CD14-positive monocyte (primary cell): ENCODE measurements around the gene PTPN2. TPM values are rescaled to one million over a fixed set of nuclear protein-coding genes. Genes with fewer than 3 reads are reported as not detected.

ENCODE experiments used
- DNase-seq, 3 donors: peaks; one replicate each; pipeline ENCODE4 v3.0.0-alpha.2; 2011 to 2022
- H2AFZ ChIP-seq: 2 replicates; pipeline ENCODE4 v1.6.0; 2012; ENCODE audit warnings: mild to moderate bottlenecking, low read depth, low read length, inconsistent platforms; ENCODE audit not compliant: insufficient read depth, poor library complexity, severe bottlenecking
- H3K27ac ChIP-seq, 2 donors: 1 replicate in 1 of 2; 2 replicates in 1 of 2; pipeline ENCODE4 v1.5.1; 2012 to 2013; ENCODE audit warnings: low read length in 2 of 2, control low read depth in 1 of 2, inconsistent platforms in 1 of 2, low read depth in 1 of 2, mild to moderate bottlenecking in 1 of 2
- H3K27me3 ChIP-seq, 2 donors: one replicate each; pipeline versions ENCODE4 v1.6.0 to v1.6.1; 2011 to 2013; ENCODE audit warnings: low read length in 2 of 2; ENCODE audit not compliant: control insufficient read depth in 2 of 2, insufficient read depth in 2 of 2
- H3K36me3 ChIP-seq, 2 donors: replicated peaks in 1 of 2; 1 replicate in 1 of 2; 2 replicates in 1 of 2; pipeline versions ENCODE4 v1.5.1 to v1.6.1; 2012 to 2013; ENCODE audit warnings: low read length in 2 of 2, control low read depth in 1 of 2, inconsistent platforms in 1 of 2, mild to moderate bottlenecking in 1 of 2; ENCODE audit not compliant: insufficient read depth in 2 of 2, control insufficient read depth in 1 of 2
- H3K4me1 ChIP-seq, 2 donors: 1 replicate in 1 of 2; 2 replicates in 1 of 2; pipeline versions ENCODE4 v1.5.1 to v1.6.1; 2012 to 2013; ENCODE audit warnings: low read length in 2 of 2, control low read depth in 1 of 2, inconsistent platforms in 1 of 2, mild to moderate bottlenecking in 1 of 2, moderate library complexity in 1 of 2; ENCODE audit not compliant: insufficient read depth in 2 of 2, control insufficient read depth in 1 of 2
- H3K4me2 ChIP-seq: replicated peaks from 2 replicates; pipeline ENCODE3; 2012; ENCODE audit warnings: low read length, moderate library complexity, mild to moderate bottlenecking; ENCODE audit not compliant: poor library complexity, severe bottlenecking; ENCODE audit errors: extremely low read depth
- H3K4me3 ChIP-seq, 3 experiments: fragments of 200-600 bp in 1 of 3; sonication (generic) in 1 of 3; replicated peaks in 1 of 3; 1 replicate in 2 of 3; 2 replicates in 1 of 3; pipeline ENCODE4 v1.5.1; 2011 to 2013; ENCODE audit warnings: low read length in 3 of 3, mild to moderate bottlenecking in 3 of 3, control low read depth in 2 of 3, low read depth in 2 of 3, inconsistent platforms in 1 of 3, moderate library complexity in 1 of 3
- H3K79me2 ChIP-seq: 2 replicates; pipeline ENCODE4 v1.6.0; 2012; ENCODE audit warnings: mild to moderate bottlenecking, control low read depth, inconsistent platforms, low read length, moderate library complexity; ENCODE audit not compliant: insufficient read depth
- H3K9ac ChIP-seq: 2 replicates; pipeline ENCODE4 v1.6.0; 2017; ENCODE audit warnings: low read length, mild to moderate bottlenecking; ENCODE audit not compliant: insufficient read depth, poor library complexity, severe bottlenecking
- H3K9me3 ChIP-seq, 2 donors: replicated peaks in 1 of 2; 1 replicate in 1 of 2; 2 replicates in 1 of 2; pipeline versions ENCODE4 v1.5.1 to v1.6.1; 2012 to 2013; ENCODE audit warnings: low read length in 2 of 2, control low read depth in 1 of 2; ENCODE audit not compliant: control insufficient read depth in 1 of 2, insufficient read depth in 1 of 2
- H4K20me1 ChIP-seq: 2 replicates; pipeline ENCODE4 v1.6.0; 2012; ENCODE audit warnings: mild to moderate bottlenecking, low read length, control low read depth, moderate library complexity; ENCODE audit not compliant: insufficient read depth
- H3K27ac Mint-ChIP-seq, 7 donors: one replicate each; pipeline ENCODE4 v1.8.0; 2020; ENCODE audit warnings: mild to moderate bottlenecking in 7 of 7, mixed read lengths in 7 of 7, moderate library complexity in 6 of 7, inconsistent platforms in 2 of 7
- H3K27me3 Mint-ChIP-seq, 3 donors: one replicate each; pipeline ENCODE4 v1.8.0; 2021 to 2022; ENCODE audit warnings: low read depth in 3 of 3, mild to moderate bottlenecking in 3 of 3, mixed read lengths in 3 of 3, moderate library complexity in 3 of 3, inconsistent platforms in 1 of 3
- H3K36me3 Mint-ChIP-seq, 2 donors: one replicate each; pipeline ENCODE4 v1.8.0; 2020; ENCODE audit warnings: mixed read lengths in 2 of 2, inconsistent platforms in 1 of 2, mild to moderate bottlenecking in 1 of 2
- H3K4me1 Mint-ChIP-seq: one replicate; pipeline ENCODE4 v1.8.0; 2020; ENCODE audit warnings: mild to moderate bottlenecking, mixed read lengths
- H3K4me3 Mint-ChIP-seq, 2 donors: one replicate each; pipeline ENCODE4 v1.8.0; 2020; ENCODE audit warnings: mild to moderate bottlenecking in 2 of 2, mixed read lengths in 2 of 2, moderate library complexity in 1 of 2
- H3K9me3 Mint-ChIP-seq, 7 donors: one replicate each; pipeline ENCODE4 v1.8.0; 2020 to 2022; ENCODE audit warnings: mixed read lengths in 7 of 7, mild to moderate bottlenecking in 6 of 7, moderate library complexity in 6 of 7, inconsistent platforms in 2 of 7
- WGBS: methylation state at CpG from one replicate; pipeline ENCODE4 v1.1.5; 2013; ENCODE audit warnings: missing lambda C conversion rate; ENCODE audit not compliant: insufficient coverage; 5-methylcytosine and 5-hydroxymethylcytosine counted together
- intact Hi-C, 2 donors: fragments of 100-400 bp; cut with micrococcal nuclease; formaldehyde crosslinking; loops; one replicate each; pipeline versions ENCODE4 v1.15.0 to v1.15.1; 2023
- polyA plus RNA-seq, 3 donors: library from polyadenylated mRNA; depleted of rRNA in 1 of 3; unstranded in 2 of 3; stranded (reverse) in 1 of 3; fragments of 300-500 nt in 2 of 3; fragments of >200 nt in 1 of 3; fragmentation: Illumina TruSeq in 2 of 3; gene quantifications; 1 replicate in 2 of 3; 2 replicates in 1 of 3; pipeline ENCODE4 v1.2.3, GENCODE V29; 2012 to 2021
- TF ChIP-seq, protein P1 (sequence below): fragments of 200-600 bp; IDR thresholded peaks from one replicate; pipeline ENCODE4 v1.8.0; 2022; ENCODE audit warnings: antibody characterized with exemption, mild to moderate bottlenecking

PTPN2 gene
- polyA plus RNA-seq, 3 donors: 55.6 to 108 (median 78.4) TPM

DNA sequence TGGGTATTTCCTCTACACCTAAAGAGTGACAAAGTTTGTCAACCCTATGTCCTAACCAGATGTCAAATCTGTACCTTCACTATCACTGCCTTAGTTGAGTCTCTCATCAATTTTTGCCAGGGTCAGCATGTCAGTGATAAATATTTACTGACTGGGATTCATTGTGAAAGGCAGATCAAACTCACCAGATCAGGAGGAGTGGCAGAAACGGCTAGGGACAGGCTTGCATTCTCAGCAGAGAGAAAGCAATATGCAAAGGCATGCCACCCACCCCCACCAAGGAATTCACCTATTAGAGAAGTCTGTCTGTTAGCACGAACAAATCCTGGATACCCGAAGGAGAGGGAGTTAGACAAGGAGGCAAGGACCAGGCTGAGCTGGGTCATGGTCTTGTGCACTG, 62.6 kb downstream of the PTPN2 start:
- no CpG with 5 or more reads among the region's 3 CpGs for whole genome bisulfite sequencing
- H3K4me1 ChIP-seq: no peaks in the 10 kb centered on the region
- Mint-ChIP-seq H3K4me3 (no peak overlapping the region), H3K27me3 (no peaks in the 10 kb centered on the region), H3K9me3 (no peaks in the 10 kb centered on the region), H3K4me1 (peaks cover 1% of the 10 kb centered on the region), H3K36me3 (peaks cover 63 to 85% of the 10 kb centered on the region in 2 donors), H3K27ac (peak overlapping the region in 4 of 7 donors; percentile 10 to 37 (median 20))
- H3K4me2 ChIP-seq: no peak overlapping the region
- DNase-seq: no peak
- H3K9ac ChIP-seq: no peak overlapping the region
- peaks cover 79 to 87% of the 10 kb centered on the region in 2 donors for H3K36me3 ChIP-seq
- peak overlapping the region in 1 of 2 donors; percentile 43 for H3K27ac ChIP-seq
- H2AFZ ChIP-seq: no peak overlapping the region
- H3K4me3 ChIP-seq: no peak overlapping the region
- H3K79me2 ChIP-seq: peaks cover 8% of the 10 kb centered on the region
- H4K20me1 ChIP-seq: no peaks in the 10 kb centered on the region
- no peaks in the 10 kb centered on the region for H3K27me3 ChIP-seq
- TF ChIP-seq, protein P1, sequence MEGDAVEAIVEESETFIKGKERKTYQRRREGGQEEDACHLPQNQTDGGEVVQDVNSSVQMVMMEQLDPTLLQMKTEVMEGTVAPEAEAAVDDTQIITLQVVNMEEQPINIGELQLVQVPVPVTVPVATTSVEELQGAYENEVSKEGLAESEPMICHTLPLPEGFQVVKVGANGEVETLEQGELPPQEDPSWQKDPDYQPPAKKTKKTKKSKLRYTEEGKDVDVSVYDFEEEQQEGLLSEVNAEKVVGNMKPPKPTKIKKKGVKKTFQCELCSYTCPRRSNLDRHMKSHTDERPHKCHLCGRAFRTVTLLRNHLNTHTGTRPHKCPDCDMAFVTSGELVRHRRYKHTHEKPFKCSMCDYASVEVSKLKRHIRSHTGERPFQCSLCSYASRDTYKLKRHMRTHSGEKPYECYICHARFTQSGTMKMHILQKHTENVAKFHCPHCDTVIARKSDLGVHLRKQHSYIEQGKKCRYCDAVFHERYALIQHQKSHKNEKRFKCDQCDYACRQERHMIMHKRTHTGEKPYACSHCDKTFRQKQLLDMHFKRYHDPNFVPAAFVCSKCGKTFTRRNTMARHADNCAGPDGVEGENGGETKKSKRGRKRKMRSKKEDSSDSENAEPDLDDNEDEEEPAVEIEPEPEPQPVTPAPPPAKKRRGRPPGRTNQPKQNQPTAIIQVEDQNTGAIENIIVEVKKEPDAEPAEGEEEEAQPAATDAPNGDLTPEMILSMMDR: no peak
- intact Hi-C loops: no loop called here
- no peaks in the 10 kb centered on the region for H3K9me3 ChIP-seq

DNA sequence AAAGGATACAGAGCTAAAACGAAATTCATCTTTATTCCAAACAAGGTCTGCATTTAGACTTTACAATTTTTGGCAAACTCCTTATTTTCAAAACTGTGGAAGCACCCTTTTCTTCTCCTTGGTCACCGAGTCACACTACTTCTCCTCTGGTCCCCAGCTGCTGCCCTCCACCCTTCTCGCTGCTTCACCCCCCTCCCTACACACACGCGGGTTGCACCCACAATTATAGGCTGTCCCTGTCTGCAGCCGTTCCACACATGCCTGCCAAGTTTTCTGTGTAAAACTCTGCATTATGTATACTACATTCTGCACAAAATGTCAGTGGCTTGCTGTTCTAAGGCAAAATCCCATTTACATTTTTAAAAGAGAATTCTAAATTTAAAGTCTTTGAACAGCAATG, 63.5 kb downstream of the PTPN2 start:
- peaks cover 64 to 86% of the 10 kb centered on the region in 2 donors for H3K36me3 Mint-ChIP-seq
- intact Hi-C loops: no loop called here
- 72% methylated on average over 6 of the region's 6 CpGs for WGBS

More for the DNA sequence above, 63.5 kb downstream of the PTPN2 start:
- H3K79me2 ChIP-seq: peaks cover 8% of the 10 kb centered on the region
- no peaks in the 10 kb centered on the region for H4K20me1 ChIP-seq
- H3K36me3 ChIP-seq: peaks cover 80 to 88% of the 10 kb centered on the region in 2 donors
- DNase-seq: no peak
- Mint-ChIP-seq H3K4me1 (peaks cover 3% of the 10 kb centered on the region), H3K4me3 (no peak overlapping the region), H3K27ac (peak overlapping the region in 2 of 7 donors; percentile 10 to 43), H3K27me3 (no peaks in the 10 kb centered on the region), H3K9me3 (peaks cover 0 to 3% (median 0%) of the 10 kb centered on the region in 7 donors)
- no peak overlapping the region for H3K4me3 ChIP-seq
- no peak overlapping the region for H3K4me2 ChIP-seq
- TF ChIP-seq, protein P1: no peak
- no peaks in the 10 kb centered on the region for H3K27me3 ChIP-seq
- H2AFZ ChIP-seq: no peak overlapping the region
- H3K4me1 ChIP-seq: no peaks in the 10 kb centered on the region
- H3K9ac ChIP-seq: no peak overlapping the region
- H3K27ac ChIP-seq: peak overlapping the region in 1 of 2 donors; percentile 33
- no peaks in the 10 kb centered on the region for H3K9me3 ChIP-seq
